IgD-negative memory B cell (primary cell): ENCODE measurements around the gene DZIP1L. TPM values are rescaled to one million over a fixed set of nuclear protein-coding genes. Genes with fewer than 3 reads are reported as not detected.

Experiments
- H3K27ac Mint-ChIP-seq, 3 donors: one replicate each; pipeline ENCODE4 v1.8.0; 2020 to 2022; ENCODE audit warnings: mild to moderate bottlenecking in 3 of 3, mixed read lengths in 3 of 3, moderate library complexity in 1 of 3
- H3K27me3 Mint-ChIP-seq: one replicate; pipeline ENCODE4 v1.8.0; 2021; ENCODE audit warnings: mixed read lengths
- H3K36me3 Mint-ChIP-seq: one replicate; pipeline ENCODE4 v1.8.0; 2020; ENCODE audit warnings: mild to moderate bottlenecking, mixed read lengths
- H3K4me1 Mint-ChIP-seq, 3 donors: one replicate each; pipeline ENCODE4 v1.8.0; 2020 to 2022; ENCODE audit warnings: mixed read lengths in 3 of 3, mild to moderate bottlenecking in 1 of 3
- H3K4me3 Mint-ChIP-seq, 4 donors: one replicate each; pipeline ENCODE4 v1.8.0; 2020 to 2022; ENCODE audit warnings: mild to moderate bottlenecking in 4 of 4, mixed read lengths in 4 of 4, moderate library complexity in 3 of 4
- H3K9me3 Mint-ChIP-seq, 3 donors: one replicate each; pipeline ENCODE4 v1.8.0; 2020 to 2021; ENCODE audit warnings: mixed read lengths in 3 of 3, mild to moderate bottlenecking in 1 of 3
- polyA plus RNA-seq: library from polyadenylated mRNA; unstranded; fragments of 300-500 nt; fragmentation: Illumina TruSeq; gene quantifications from one replicate; pipeline ENCODE4 v1.2.3, GENCODE V29; 2021

The DZIP1L gene
- polyA plus RNA-seq, 1 donor from 2014 or later = not detected

- H3K27me3 Mint-ChIP-seq = peaks cover 6% of the 10 kb centered on the region
- no peak overlapping the region for H3K4me3 Mint-ChIP-seq
- no peaks in the 10 kb centered on the region for H3K36me3 Mint-ChIP-seq
- H3K9me3 Mint-ChIP-seq = peaks cover 0 to 3% (median 0%) of the 10 kb centered on the region in 3 donors
- H3K27ac Mint-ChIP-seq = no peak overlapping the region
- no peaks in the 10 kb centered on the region for H3K4me1 Mint-ChIP-seq
These were observed 49.0 kb downstream of the DZIP1L start for GRCh38 chr3:138066383-138066782.

GRCh38 chr3:138065949-138066348 lies 49.5 kb downstream of the DZIP1L start:
- Mint-ChIP-seq H3K36me3 (no peaks in the 10 kb centered on the region), H3K9me3 (peaks cover 0 to 3% (median 0%) of the 10 kb centered on the region in 3 donors), H3K27ac (no peak overlapping the region), H3K4me1 (no peaks in the 10 kb centered on the region), H3K4me3 (no peak overlapping the region), H3K27me3 (peaks cover 4% of the 10 kb centered on the region)

GRCh38 chr3:138063416-138063815 lies 52.0 kb downstream of the DZIP1L start:
- no peaks in the 10 kb centered on the region for H3K36me3 Mint-ChIP-seq
- H3K4me1 Mint-ChIP-seq = peaks cover 0 to 4% (median 2%) of the 10 kb centered on the region in 3 donors
- H3K4me3 Mint-ChIP-seq = no peak overlapping the region
- H3K27ac Mint-ChIP-seq = no peak overlapping the region
- peaks cover 3% of the 10 kb centered on the region for H3K27me3 Mint-ChIP-seq
- H3K9me3 Mint-ChIP-seq = no peaks in the 10 kb centered on the region

DNA sequence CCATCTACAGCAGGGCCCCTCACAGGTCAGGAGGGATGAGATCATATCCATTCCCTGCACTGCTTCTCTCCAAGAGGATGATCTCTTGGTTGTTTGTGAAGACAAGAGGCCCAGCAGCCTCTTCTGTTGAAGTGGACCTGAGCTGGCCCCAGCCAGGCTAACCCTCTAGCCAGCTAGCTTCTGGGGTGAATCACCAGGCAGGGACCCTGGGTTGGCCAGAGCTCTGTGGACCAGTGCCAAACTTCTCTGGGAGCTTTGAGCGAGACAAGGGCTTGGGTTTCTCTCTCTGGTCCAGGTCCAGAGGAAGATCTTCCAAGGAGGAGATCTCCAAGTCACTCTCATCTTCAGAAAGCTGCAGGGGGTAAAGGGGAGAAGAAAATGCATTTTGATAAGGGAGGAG lies 52.8 kb downstream of the DZIP1L start:
- Mint-ChIP-seq H3K4me3 (no peak overlapping the region), H3K9me3 (no peaks in the 10 kb centered on the region), H3K27ac (no peak overlapping the region), H3K4me1 (peaks cover 0 to 4% (median 2%) of the 10 kb centered on the region in 3 donors), H3K27me3 (peaks cover 4% of the 10 kb centered on the region), H3K36me3 (no peaks in the 10 kb centered on the region)

- no peak overlapping the region for H3K27ac Mint-ChIP-seq
- no peaks in the 10 kb centered on the region for H3K9me3 Mint-ChIP-seq
- H3K4me3 Mint-ChIP-seq = no peak overlapping the region
- H3K36me3 Mint-ChIP-seq = no peaks in the 10 kb centered on the region
- H3K4me1 Mint-ChIP-seq = peaks cover 0 to 4% (median 2%) of the 10 kb centered on the region in 3 donors
- peaks cover 4% of the 10 kb centered on the region for H3K27me3 Mint-ChIP-seq
These were observed 53.4 kb downstream of the DZIP1L start for GRCh38 chr3:138062037-138062436.

DNA sequence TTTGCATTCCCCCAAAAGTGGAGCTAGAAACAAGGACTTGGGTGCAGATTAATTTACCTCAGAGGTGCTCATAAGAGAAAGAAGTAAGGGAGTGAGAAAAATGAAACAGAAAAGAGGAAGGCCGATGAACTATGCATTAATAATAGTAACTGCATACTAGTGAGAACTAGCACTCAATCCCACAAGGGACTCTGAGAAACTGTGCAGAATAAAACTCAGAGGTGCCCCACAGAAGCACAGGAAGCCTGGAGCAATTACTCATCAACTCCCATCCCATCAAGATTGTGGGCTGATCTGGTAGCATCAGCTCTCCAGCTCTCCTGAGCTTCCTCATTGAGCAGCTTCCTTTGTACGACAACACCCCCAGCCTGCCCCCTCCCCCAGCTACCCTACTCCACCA lies 54.6 kb downstream of the DZIP1L start:
- no peaks in the 10 kb centered on the region for H3K9me3 Mint-ChIP-seq
- H3K27me3 Mint-ChIP-seq = peaks cover 4% of the 10 kb centered on the region
- H3K4me1 Mint-ChIP-seq = peaks cover 0 to 4% (median 2%) of the 10 kb centered on the region in 3 donors
- H3K27ac Mint-ChIP-seq = no peak overlapping the region
- no peak overlapping the region for H3K4me3 Mint-ChIP-seq
- H3K36me3 Mint-ChIP-seq = no peaks in the 10 kb centered on the region

GRCh38 chr3:138059261-138059660 lies 56.1 kb downstream of the DZIP1L start:
- Mint-ChIP-seq H3K4me3 (no peak overlapping the region), H3K4me1 (peaks cover 0 to 4% (median 2%) of the 10 kb centered on the region in 3 donors), H3K27me3 (peaks cover 5% of the 10 kb centered on the region), H3K27ac (no peak overlapping the region), H3K36me3 (no peaks in the 10 kb centered on the region), H3K9me3 (no peaks in the 10 kb centered on the region)

DNA sequence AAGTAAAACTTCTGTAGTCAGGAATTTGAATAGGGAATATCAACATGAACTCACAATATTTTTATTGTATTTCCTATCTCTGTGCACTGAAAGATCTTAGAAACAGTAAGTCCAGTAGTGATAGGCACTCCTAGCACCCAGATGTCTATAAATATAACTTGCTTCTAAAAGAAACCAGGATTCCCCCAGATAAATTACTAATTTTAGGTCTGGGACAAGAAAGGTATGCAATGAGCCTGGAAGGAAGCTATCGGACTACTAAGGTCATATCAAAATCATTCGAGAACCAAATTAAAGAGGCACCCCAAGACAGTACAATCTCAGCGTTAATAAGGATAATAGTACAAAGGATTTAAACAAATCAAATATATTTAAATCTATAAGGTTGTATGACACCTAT lies 58.0 kb downstream of the DZIP1L start:
- Mint-ChIP-seq H3K4me1 (peaks cover 0 to 4% (median 2%) of the 10 kb centered on the region in 3 donors), H3K4me3 (no peak overlapping the region), H3K27me3 (peaks cover 5% of the 10 kb centered on the region), H3K9me3 (no peaks in the 10 kb centered on the region), H3K36me3 (no peaks in the 10 kb centered on the region), H3K27ac (no peak overlapping the region)

GRCh38 chr3:138054057-138054456 lies 61.4 kb downstream of the DZIP1L start:
- H3K4me3 Mint-ChIP-seq = no peak overlapping the region
- no peaks in the 10 kb centered on the region for H3K36me3 Mint-ChIP-seq
- no peaks in the 10 kb centered on the region for H3K9me3 Mint-ChIP-seq
- peaks cover 4% of the 10 kb centered on the region for H3K27me3 Mint-ChIP-seq
- H3K4me1 Mint-ChIP-seq = no peaks in the 10 kb centered on the region
- no peak overlapping the region for H3K27ac Mint-ChIP-seq

GRCh38 chr3:138051947-138052802 lies 63.2 kb downstream of the DZIP1L start:
- H3K4me1 Mint-ChIP-seq = no peaks in the 10 kb centered on the region
- peaks cover 1% of the 10 kb centered on the region for H3K27me3 Mint-ChIP-seq
- H3K9me3 Mint-ChIP-seq = no peaks in the 10 kb centered on the region
- H3K36me3 Mint-ChIP-seq = no peaks in the 10 kb centered on the region
- H3K27ac Mint-ChIP-seq = no peak overlapping the region
- H3K4me3 Mint-ChIP-seq = no peak overlapping the region

DNA sequence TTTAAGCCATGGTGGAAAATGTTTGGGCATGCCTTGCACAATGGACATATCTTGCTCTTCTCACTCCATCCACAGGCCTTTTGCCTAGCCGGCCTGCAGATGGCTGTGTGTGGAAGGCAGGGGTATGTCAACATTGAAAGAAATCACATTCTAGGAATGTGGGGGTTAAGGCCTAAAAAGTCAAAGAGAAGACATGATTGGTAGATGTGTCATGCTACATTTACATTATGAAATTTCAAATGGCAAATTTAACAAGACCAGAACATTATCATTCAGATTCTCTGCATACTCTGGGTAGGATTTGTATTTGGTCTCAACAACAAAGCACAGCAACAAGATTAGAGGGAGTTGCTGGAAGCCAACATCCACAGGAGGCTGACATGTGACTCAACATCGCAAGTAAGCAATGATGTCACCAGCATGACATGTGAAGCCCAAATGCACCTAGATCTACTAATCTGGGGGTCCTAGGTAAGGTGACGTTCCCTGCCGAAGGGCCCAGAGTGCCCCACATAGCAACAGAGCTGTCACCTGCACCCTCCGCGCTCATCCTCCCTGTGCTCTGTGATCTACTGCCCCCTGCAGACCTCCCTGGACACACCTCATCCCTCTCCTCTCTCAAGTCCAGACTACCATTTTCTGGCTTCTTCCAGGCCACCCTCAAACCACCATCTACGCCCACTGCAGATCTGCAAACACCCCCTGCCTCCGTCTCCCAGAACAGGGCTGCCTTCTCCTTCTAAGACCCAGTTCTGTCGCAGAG lies 66.1 kb downstream of the DZIP1L start:
- no peak overlapping the region for H3K4me3 Mint-ChIP-seq
- no peaks in the 10 kb centered on the region for H3K4me1 Mint-ChIP-seq
- no peaks in the 10 kb centered on the region for H3K9me3 Mint-ChIP-seq
- no peak overlapping the region for H3K27ac Mint-ChIP-seq
- H3K27me3 Mint-ChIP-seq = peaks cover 3% of the 10 kb centered on the region
- no peaks in the 10 kb centered on the region for H3K36me3 Mint-ChIP-seq

GRCh38 chr3:138047596-138048158 lies 67.7 kb downstream of the DZIP1L start:
- no peaks in the 10 kb centered on the region for H3K36me3 Mint-ChIP-seq
- no peaks in the 10 kb centered on the region for H3K4me1 Mint-ChIP-seq
- H3K4me3 Mint-ChIP-seq = no peak overlapping the region
- no peak overlapping the region for H3K27ac Mint-ChIP-seq
- H3K9me3 Mint-ChIP-seq = no peaks in the 10 kb centered on the region
- peaks cover 3% of the 10 kb centered on the region for H3K27me3 Mint-ChIP-seq

GRCh38 chr3:138046955-138047354 lies 68.5 kb downstream of the DZIP1L start:
- H3K36me3 Mint-ChIP-seq = no peaks in the 10 kb centered on the region
- no peak overlapping the region for H3K27ac Mint-ChIP-seq
- no peak overlapping the region for H3K4me3 Mint-ChIP-seq
- H3K27me3 Mint-ChIP-seq = peaks cover 3% of the 10 kb centered on the region
- no peaks in the 10 kb centered on the region for H3K9me3 Mint-ChIP-seq
- H3K4me1 Mint-ChIP-seq = no peaks in the 10 kb centered on the region

DNA sequence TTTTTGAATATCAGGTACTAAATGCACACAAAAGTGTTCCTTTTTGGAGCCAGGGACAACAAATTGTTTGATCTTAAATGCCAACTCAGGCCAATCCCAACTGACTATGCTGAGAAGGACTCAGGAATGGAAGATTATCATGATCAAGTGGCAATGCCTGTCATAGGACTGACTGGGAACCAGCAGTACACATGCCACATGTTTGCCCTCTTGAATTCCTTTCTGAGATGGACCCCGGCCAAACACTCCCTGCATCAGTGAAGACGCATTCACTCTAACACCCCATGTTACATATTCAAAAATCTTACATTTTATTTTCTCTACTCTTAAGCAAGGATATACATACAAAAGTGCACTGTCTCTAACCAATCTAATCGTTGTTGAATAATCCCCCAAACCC lies 69.3 kb downstream of the DZIP1L start:
- no peaks in the 10 kb centered on the region for H3K9me3 Mint-ChIP-seq
- no peaks in the 10 kb centered on the region for H3K36me3 Mint-ChIP-seq
- no peak overlapping the region for H3K27ac Mint-ChIP-seq
- H3K4me3 Mint-ChIP-seq = no peak overlapping the region
- peaks cover 3% of the 10 kb centered on the region for H3K27me3 Mint-ChIP-seq
- H3K4me1 Mint-ChIP-seq = no peaks in the 10 kb centered on the region

- Mint-ChIP-seq H3K4me1 (no peaks in the 10 kb centered on the region), H3K36me3 (no peaks in the 10 kb centered on the region), H3K27me3 (peaks cover 7% of the 10 kb centered on the region), H3K27ac (no peak overlapping the region), H3K4me3 (no peak overlapping the region), H3K9me3 (no peaks in the 10 kb centered on the region)
These were observed 72.0 kb downstream of the DZIP1L start for GRCh38 chr3:138043266-138044029.
